22Rv1 (cell line): ENCODE results near the gene PPP2R5C.

Experiments used
- H3K27ac ChIP-seq: fragments of 450-650 bp; 2 replicates; pipeline ENCODE4 v1.5.1; 2017
- CTCF ChIP-seq: fragments of 450-650 bp; IDR thresholded peaks from 2 replicates; pipeline ENCODE4 v1.5.1; 2017; ENCODE audit warnings: mild to moderate bottlenecking
- ZFX ChIP-seq: fragments of 450-650 bp; IDR thresholded peaks from 2 replicates; pipeline ENCODE4 v1.6.1; 2017; ENCODE audit warnings: antibody characterized with exemption, borderline replicate concordance

Gene PPP2R5C

GRCh38 chr14:101716956-101717662 lies 44.4 kb upstream of the PPP2R5C start:
- no peak overlapping the region for H3K27ac ChIP-seq
- no peak for TF ChIP-seq ZFX
- TF ChIP-seq CTCF = no peak

- TF ChIP-seq ZFX (no peak), CTCF (no peak)
- no peak overlapping the region for H3K27ac ChIP-seq
Measured at GRCh38 chr14:101717663-101718490, 43.6 kb upstream of the PPP2R5C start.

- TF ChIP-seq ZFX = no peak
- TF ChIP-seq CTCF = no peak
- H3K27ac ChIP-seq = no peak overlapping the region
Measured at GRCh38 chr14:101719045-101719645, 42.4 kb upstream of the PPP2R5C start.

GRCh38 chr14:101719708-101720107 lies 41.8 kb upstream of the PPP2R5C start:
- H3K27ac ChIP-seq = no peak overlapping the region
- no peak for TF ChIP-seq ZFX
- TF ChIP-seq CTCF = no peak

- TF ChIP-seq CTCF = no peak
- no peak for TF ChIP-seq ZFX
- no peak overlapping the region for H3K27ac ChIP-seq
Measured at GRCh38 chr14:101721111-101721510, 40.4 kb upstream of the PPP2R5C start.

- no peak for TF ChIP-seq ZFX
- no peak for TF ChIP-seq CTCF
- H3K27ac ChIP-seq = peak overlapping the region; percentile 56
Measured at GRCh38 chr14:101721951-101722661, 39.4 kb upstream of the PPP2R5C start.
